Astrocyte of the spinal cord (primary cell): ENCODE data around the gene XRCC6.
"Not testable (repeated sequence)": the region's sequence is repeated elsewhere in the genome, so short reads cannot be mapped to it uniquely, and the experiment has no call there.

Experiments used
- DNase-seq: peaks from one replicate; pipeline ENCODE4 v3.0.0; 2011; ENCODE audit warnings: low read depth, low spot score
- H3K4me3 ChIP-seq: 2 replicates; pipeline ENCODE4 v1.5.1; 2011; ENCODE audit warnings: low read depth, mild to moderate bottlenecking, low read length, moderate library complexity
- in situ Hi-C: cut with HindIII; loops from 2 replicates; pipeline ENCODE4 v1.10.0; 2017; ENCODE audit warnings: low sequenced_read_pairs
- TF ChIP-seq, protein P1 (sequence below): IDR thresholded peaks from 2 replicates; pipeline ENCODE4 v1.5.1; 2012; ENCODE audit warnings: low read depth, mild to moderate bottlenecking, low read length, inconsistent platforms

Gene XRCC6

GRCh38 chr22:41621099-41621910, at the start of gene XRCC6:
XRCC6 (plus strand) TSS chr22:41621295; CDS start chr22:41622005, 710 bp downstream.
- peak; percentile 99 for DNase-seq
- in situ Hi-C loops, result no loop called here
- H3K4me3 ChIP-seq, result peak within 1 kb of the TSS; percentile 89
- TF ChIP-seq, protein P1, sequence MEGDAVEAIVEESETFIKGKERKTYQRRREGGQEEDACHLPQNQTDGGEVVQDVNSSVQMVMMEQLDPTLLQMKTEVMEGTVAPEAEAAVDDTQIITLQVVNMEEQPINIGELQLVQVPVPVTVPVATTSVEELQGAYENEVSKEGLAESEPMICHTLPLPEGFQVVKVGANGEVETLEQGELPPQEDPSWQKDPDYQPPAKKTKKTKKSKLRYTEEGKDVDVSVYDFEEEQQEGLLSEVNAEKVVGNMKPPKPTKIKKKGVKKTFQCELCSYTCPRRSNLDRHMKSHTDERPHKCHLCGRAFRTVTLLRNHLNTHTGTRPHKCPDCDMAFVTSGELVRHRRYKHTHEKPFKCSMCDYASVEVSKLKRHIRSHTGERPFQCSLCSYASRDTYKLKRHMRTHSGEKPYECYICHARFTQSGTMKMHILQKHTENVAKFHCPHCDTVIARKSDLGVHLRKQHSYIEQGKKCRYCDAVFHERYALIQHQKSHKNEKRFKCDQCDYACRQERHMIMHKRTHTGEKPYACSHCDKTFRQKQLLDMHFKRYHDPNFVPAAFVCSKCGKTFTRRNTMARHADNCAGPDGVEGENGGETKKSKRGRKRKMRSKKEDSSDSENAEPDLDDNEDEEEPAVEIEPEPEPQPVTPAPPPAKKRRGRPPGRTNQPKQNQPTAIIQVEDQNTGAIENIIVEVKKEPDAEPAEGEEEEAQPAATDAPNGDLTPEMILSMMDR, result no peak

DNA sequence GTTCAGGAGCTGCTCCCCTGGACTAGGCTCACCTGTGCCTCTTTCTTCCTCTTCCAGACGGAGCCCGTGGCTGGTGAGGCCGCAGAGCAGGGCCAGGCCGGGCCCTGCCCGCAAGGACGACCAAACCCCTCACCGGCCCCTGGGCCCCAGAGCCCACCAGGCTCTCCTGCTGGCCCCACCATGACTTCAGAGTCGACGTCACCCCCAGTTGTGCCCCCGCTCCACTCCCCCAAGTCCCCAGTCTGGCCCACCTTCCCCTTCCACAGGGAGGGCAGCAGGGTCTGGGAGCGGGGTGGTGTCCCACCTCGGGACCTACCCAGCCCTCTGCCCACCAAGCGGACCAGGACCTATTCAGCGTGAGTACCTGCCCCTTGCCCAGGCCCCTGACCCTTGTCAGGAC, 49.3 kb upstream of the XRCC6 start:
- in situ Hi-C loops, result no loop called here
- DNase-seq, result no peak
- TF ChIP-seq, protein P1, result no peak
- no peak overlapping the region for H3K4me3 ChIP-seq

DNA sequence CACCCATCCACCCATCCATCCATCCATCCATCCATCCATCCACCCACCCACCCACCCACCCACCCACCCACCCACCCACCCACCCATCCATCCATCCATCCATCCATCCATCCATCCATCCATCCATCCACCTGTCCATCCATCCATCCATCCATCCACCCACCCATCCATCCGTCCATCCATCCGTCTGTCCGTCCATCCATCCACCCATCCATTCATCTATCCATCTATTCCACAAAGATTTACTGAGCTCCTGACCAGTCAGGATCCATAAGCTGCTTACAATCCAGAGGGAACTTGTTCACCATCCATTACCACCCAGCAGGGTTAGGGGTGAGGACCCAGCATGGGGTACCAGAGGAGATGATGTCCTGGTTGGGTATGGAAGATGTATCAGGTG, 48.8 kb upstream of the XRCC6 start:
- in situ Hi-C loops, result not testable (repeated sequence)

GRCh38 chr22:41573677-41574076, 47.4 kb upstream of the XRCC6 start:
- DNase-seq, result no peak
- no peak overlapping the region for H3K4me3 ChIP-seq
- TF ChIP-seq, protein P1, result no peak
- in situ Hi-C loops, result no loop called here

More for the DNA sequence above, 48.8 kb upstream of the XRCC6 start:
- not testable (repeated sequence) for DNase-seq, H3K4me3 ChIP-seq

DNA sequence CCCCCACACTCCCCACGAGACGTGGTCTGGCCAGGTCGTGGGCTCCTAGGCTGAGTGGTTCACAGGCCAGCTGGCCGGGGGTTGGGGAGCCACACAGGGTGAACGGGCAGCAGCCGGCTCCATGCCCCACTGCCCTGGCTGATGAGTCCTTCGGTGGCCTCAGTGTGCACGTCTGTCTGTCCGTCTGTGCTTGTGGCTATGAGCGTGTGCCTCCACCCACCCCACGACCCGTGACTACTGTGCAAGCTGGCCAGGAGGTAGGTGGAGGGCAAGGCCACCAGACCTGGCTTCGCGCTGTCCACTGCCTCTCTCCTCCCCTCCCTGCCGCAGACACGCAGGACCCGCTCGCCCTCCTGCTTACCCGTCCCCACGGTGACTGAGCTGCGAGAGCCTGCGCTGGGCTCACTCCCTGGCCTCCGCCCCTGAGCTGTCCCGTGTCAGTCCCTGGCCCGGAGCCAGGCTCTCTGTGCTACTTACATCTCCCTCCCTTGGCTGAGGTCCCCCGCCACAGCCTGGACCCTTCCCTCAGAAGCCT, 46.2 kb upstream of the XRCC6 start:
- no peak overlapping the region for H3K4me3 ChIP-seq
- DNase-seq, result no peak
- in situ Hi-C loops, result no loop called here
- TF ChIP-seq, protein P1, result no peak

GRCh38 chr22:41575533-41575932, 45.6 kb upstream of the XRCC6 start:
- DNase-seq, result no peak
- in situ Hi-C loops, result no loop called here
- TF ChIP-seq, protein P1, result no peak
- H3K4me3 ChIP-seq, result no peak overlapping the region

DNA sequence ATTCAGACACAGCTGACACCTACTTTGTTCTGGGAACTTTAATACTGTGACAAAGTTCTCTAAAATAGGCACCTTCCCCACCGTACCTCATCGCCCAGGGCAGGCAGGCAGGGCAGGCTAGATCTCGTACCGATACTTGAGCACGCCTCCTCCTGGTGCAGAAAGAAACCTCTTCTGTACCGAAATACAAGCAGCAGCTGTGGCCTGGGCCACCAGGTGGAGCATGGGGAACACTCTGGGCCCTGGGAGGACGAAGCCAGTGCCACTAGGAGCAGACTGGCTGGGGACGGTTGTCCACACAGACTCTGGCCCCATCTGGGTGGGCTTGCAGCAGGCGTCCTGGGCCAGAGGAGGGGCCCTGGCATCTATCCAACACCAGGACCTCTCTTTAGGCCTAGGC, 44.2 kb upstream of the XRCC6 start:
- in situ Hi-C loops, result no loop called here
- TF ChIP-seq, protein P1, result peak; percentile 81
- no peak overlapping the region for H3K4me3 ChIP-seq
- DNase-seq, result peak; percentile 53
